IPS-11a (cell line): ENCODE data around the gene PTPRC.

Experiments used
- H3K4me3 ChIP-seq: one replicate; pipeline ENCODE4 v1.5.1; 2013; ENCODE audit warnings: low read depth, low read length, control low read depth

Gene PTPRC

DNA sequence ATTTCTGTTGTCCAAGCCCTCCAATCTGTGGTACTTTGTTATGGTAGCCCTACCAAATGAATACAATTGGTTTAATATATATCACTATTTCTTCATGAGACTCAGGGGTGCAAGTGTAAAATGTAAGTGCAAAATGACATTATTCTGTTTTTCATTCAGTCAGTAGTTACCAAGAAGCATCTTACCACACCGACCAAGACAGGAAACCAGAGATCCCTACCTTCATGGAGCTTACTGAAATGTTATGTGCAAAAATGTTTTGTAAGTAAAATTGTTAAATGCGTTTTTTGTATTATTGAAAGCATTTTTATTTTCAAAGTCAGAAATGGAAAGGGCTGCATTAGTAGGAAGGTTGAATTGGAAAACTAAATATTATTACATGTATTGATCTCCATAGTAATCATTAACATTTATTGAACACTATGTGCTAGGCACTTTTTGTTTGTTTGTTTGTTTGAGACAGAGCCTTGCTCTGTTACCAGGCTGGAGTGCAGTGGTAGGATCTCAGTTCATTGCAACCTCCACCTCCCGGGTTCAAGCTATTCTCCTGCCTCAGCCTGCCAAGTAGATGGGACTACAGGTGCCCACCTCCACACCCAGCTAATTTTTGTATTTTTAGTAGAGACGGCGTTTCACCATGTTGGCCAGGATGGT is 166.8 kb downstream of the PTPRC start:
- H3K4me3 ChIP-seq: no peak overlapping the region

DNA sequence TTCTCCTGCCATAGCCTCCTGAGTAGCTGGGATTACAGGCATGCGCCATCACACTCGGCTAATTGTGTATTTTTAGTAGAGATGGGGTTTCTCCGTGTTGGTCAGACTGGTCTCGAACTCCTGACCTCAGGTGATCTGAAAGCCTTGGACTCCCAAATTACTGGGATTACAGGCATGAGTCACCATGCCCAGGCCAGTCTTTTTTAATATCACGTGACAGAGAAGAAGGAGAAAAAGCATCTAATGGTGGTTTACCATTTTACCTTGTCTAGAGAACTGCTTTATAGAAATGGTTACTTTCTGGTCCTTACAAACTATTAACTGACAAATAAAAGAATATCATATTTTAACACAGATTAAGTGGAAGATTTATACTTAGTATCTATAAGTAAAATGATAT is 168.0 kb downstream of the PTPRC start:
- H3K4me3 ChIP-seq: no peak overlapping the region
